Neural cell (in vitro differentiated cells): Measurements from ENCODE around the gene GCNT2. TPM values are rescaled to one million over a fixed set of nuclear protein-coding genes. Genes with fewer than 3 reads are reported as not detected.

Experiments
- H2AFZ ChIP-seq: fragments of 200-600, 300-800 bp; sonication (generic), shearing (Covaris generic); 2 replicates; pipeline ENCODE4 v1.6.0; 2014; ENCODE audit warnings: low read depth, mild to moderate bottlenecking, antibody characterized with exemption, low read length, moderate library complexity
- H3F3A ChIP-seq: fragments of 200-600 bp; shearing (Covaris generic); 2 replicates; pipeline ENCODE4 v1.6.1; 2016; ENCODE audit warnings: mild to moderate bottlenecking, moderate library complexity, mixed read lengths, antibody characterized with exemption, low read length; ENCODE audit not compliant: insufficient read depth, poor library complexity, severe bottlenecking
- H3K27ac ChIP-seq: fragments of 200-600, 300-800 bp; sonication (generic), shearing (Covaris generic); 2 replicates; pipeline ENCODE4 v1.5.1; 2014; ENCODE audit warnings: mild to moderate bottlenecking, low read length, moderate library complexity
- H3K27me3 ChIP-seq: fragments of 300-800, 200-600 bp; sonication (generic), shearing (Covaris generic); 2 replicates; pipeline ENCODE4 v1.6.0; 2014; ENCODE audit warnings: mild to moderate bottlenecking, low read depth, low read length, moderate library complexity; ENCODE audit not compliant: insufficient read depth
- H3K36me3 ChIP-seq: fragments of 300-800, 200-600 bp; sonication (generic), shearing (Covaris generic); 2 replicates; pipeline ENCODE4 v1.5.1; 2014; ENCODE audit warnings: mild to moderate bottlenecking, antibody characterized with exemption, low read length, moderate library complexity; ENCODE audit not compliant: insufficient read depth
- H3K4me2 ChIP-seq: fragments of 300-800, 200-600 bp; sonication (generic), shearing (Covaris generic); 2 replicates; pipeline ENCODE4 v1.6.0; 2014; ENCODE audit warnings: mild to moderate bottlenecking, low read length
- H3K4me3 ChIP-seq: fragments of 300-800, 200-600 bp; sonication (generic), shearing (Covaris generic); 2 replicates; pipeline ENCODE4 v1.5.1; 2014; ENCODE audit warnings: mild to moderate bottlenecking, low read length, moderate library complexity
- H3K79me2 ChIP-seq: fragments of 200-600 bp; shearing (Covaris generic); replicated peaks from 2 replicates; pipeline ENCODE4 v1.6.0; 2014; ENCODE audit warnings: mild to moderate bottlenecking, low read length, moderate library complexity; ENCODE audit not compliant: insufficient read depth
- H3K9ac ChIP-seq: fragments of 300-800, 200-600 bp; sonication (generic), shearing (Covaris generic); 2 replicates; pipeline ENCODE4 v1.6.1; 2016; ENCODE audit warnings: mild to moderate bottlenecking, low read length, mixed read lengths
- H3K9me2 ChIP-seq: fragments of 200-600 bp; shearing (Covaris generic); 2 replicates; pipeline ENCODE4 v1.6.1; 2016; ENCODE audit warnings: mild to moderate bottlenecking, low read length, mixed read lengths; ENCODE audit not compliant: insufficient read depth
- H3K9me3 ChIP-seq: fragments of 200-600, 300-800 bp; sonication (generic), shearing (Covaris generic); 2 replicates; pipeline ENCODE4 v1.6.1; 2016; ENCODE audit warnings: mild to moderate bottlenecking, mixed run types, low read length, moderate library complexity, mixed read lengths
- H4K20me1 ChIP-seq: fragments of 200-600 bp; shearing (Covaris generic); 2 replicates; pipeline ENCODE4 v1.6.1; 2016; ENCODE audit warnings: mild to moderate bottlenecking, mixed run types; ENCODE audit not compliant: insufficient read depth
- EP300 ChIP-seq: fragments of 450-650 bp; conservative IDR thresholded peaks from 2 replicates; pipeline ENCODE4 v1.6.1; 2014; ENCODE audit warnings: antibody characterized with exemption, mild to moderate bottlenecking, moderate library complexity; ENCODE audit not compliant: poor library complexity, severe bottlenecking
- EZH2 ChIP-seq: fragments of 200-600, 300-800 bp; shearing (Covaris generic), sonication (generic); IDR thresholded peaks from 2 replicates; pipeline ENCODE4 v1.6.1; 2014; ENCODE audit warnings: antibody characterized with exemption, low read length, borderline replicate concordance, mild to moderate bottlenecking; ENCODE audit not compliant: insufficient read depth, poor library complexity, severe bottlenecking
- MXI1 ChIP-seq: fragments of 450-650 bp; conservative IDR thresholded peaks from 2 replicates; pipeline ENCODE4 v1.6.1; 2014; ENCODE audit warnings: antibody characterized with exemption, mild to moderate bottlenecking; ENCODE audit not compliant: poor library complexity, severe bottlenecking
- POLR2AphosphoS5 ChIP-seq: IDR thresholded peaks from 2 replicates; pipeline ENCODE4 v1.6.1; 2012
- RAD21 ChIP-seq: fragments of 450-650 bp; conservative IDR thresholded peaks from 2 replicates; pipeline ENCODE4 v1.6.1; 2014; ENCODE audit warnings: antibody characterized with exemption, mild to moderate bottlenecking, moderate library complexity
- SMC3 ChIP-seq: fragments of 450-650 bp; conservative IDR thresholded peaks from 2 replicates; pipeline ENCODE4 v1.6.1; 2014; ENCODE audit warnings: antibody characterized with exemption, mild to moderate bottlenecking, moderate library complexity; ENCODE audit not compliant: poor library complexity
- TAF1 ChIP-seq: IDR thresholded peaks from 2 replicates; pipeline ENCODE4 v1.6.1; 2012; ENCODE audit warnings: low read depth
- polyA plus RNA-seq: library from polyadenylated mRNA; depleted of rRNA; stranded (reverse); fragments of >200 nt; gene quantifications from 2 replicates; pipeline ENCODE4 v1.2.3, GENCODE V29; 2014
- TF ChIP-seq, protein P1 (sequence below): IDR thresholded peaks from 2 replicates; pipeline ENCODE4 v1.6.1; 2012; ENCODE audit warnings: borderline replicate concordance
- TF ChIP-seq, protein P2 (sequence below): fragments of 450-650 bp; IDR thresholded peaks from 2 replicates; pipeline ENCODE4 v1.5.1; 2014; ENCODE audit warnings: antibody characterized with exemption, mild to moderate bottlenecking, moderate library complexity; ENCODE audit not compliant: poor library complexity, severe bottlenecking

GCNT2 gene
- polyA plus RNA-seq, 1 donor from 2014 or later, result 9.4 TPM

DNA sequence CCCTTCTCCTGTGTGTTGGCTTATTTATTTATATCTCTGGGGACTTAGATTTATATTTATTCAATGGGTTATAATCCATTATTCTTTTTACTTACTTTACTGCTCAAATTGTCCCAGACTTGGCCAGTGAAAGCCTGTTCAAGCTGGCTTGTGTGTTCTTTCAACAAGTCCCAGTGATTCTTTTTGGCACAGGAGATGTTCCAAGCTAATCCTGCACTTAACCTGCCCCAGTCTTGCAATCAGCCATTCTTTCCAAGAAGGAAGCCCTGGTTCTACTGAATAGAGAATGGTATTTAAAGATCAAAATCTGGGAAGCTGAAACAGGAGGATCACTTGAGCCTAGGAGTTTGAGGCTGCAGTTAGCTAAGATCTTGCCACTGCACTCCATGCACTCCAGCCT, 26.7 kb downstream of the GCNT2 start:
- Histone ChIP-seq H3K27ac (no peak overlapping the region), H3K4me2 (no peak overlapping the region), H3K36me3 (no peaks in the 10 kb centered on the region), H4K20me1 (no peaks in the 10 kb centered on the region), H3K9me2 (no peaks in the 10 kb centered on the region), H3K9ac (no peak overlapping the region), H3K4me3 (no peak overlapping the region), H2AFZ (no peak overlapping the region), H3K9me3 (no peaks in the 10 kb centered on the region), H3F3A (no peaks in the 10 kb centered on the region), H3K27me3 (no peaks in the 10 kb centered on the region), H3K79me2 (no peaks in the 10 kb centered on the region)
- TF ChIP-seq, protein P1, sequence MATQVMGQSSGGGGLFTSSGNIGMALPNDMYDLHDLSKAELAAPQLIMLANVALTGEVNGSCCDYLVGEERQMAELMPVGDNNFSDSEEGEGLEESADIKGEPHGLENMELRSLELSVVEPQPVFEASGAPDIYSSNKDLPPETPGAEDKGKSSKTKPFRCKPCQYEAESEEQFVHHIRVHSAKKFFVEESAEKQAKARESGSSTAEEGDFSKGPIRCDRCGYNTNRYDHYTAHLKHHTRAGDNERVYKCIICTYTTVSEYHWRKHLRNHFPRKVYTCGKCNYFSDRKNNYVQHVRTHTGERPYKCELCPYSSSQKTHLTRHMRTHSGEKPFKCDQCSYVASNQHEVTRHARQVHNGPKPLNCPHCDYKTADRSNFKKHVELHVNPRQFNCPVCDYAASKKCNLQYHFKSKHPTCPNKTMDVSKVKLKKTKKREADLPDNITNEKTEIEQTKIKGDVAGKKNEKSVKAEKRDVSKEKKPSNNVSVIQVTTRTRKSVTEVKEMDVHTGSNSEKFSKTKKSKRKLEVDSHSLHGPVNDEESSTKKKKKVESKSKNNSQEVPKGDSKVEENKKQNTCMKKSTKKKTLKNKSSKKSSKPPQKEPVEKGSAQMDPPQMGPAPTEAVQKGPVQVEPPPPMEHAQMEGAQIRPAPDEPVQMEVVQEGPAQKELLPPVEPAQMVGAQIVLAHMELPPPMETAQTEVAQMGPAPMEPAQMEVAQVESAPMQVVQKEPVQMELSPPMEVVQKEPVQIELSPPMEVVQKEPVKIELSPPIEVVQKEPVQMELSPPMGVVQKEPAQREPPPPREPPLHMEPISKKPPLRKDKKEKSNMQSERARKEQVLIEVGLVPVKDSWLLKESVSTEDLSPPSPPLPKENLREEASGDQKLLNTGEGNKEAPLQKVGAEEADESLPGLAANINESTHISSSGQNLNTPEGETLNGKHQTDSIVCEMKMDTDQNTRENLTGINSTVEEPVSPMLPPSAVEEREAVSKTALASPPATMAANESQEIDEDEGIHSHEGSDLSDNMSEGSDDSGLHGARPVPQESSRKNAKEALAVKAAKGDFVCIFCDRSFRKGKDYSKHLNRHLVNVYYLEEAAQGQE, result no peak
- no peak for TF ChIP-seq MXI1
- TF ChIP-seq EP300, result no peak
- TF ChIP-seq TAF1, result no peak
- TF ChIP-seq RAD21, result no peak
- no peak for TF ChIP-seq EZH2
- TF ChIP-seq SMC3, result no peak
- TF ChIP-seq POLR2AphosphoS5, result no peak
- TF ChIP-seq, protein P2, sequence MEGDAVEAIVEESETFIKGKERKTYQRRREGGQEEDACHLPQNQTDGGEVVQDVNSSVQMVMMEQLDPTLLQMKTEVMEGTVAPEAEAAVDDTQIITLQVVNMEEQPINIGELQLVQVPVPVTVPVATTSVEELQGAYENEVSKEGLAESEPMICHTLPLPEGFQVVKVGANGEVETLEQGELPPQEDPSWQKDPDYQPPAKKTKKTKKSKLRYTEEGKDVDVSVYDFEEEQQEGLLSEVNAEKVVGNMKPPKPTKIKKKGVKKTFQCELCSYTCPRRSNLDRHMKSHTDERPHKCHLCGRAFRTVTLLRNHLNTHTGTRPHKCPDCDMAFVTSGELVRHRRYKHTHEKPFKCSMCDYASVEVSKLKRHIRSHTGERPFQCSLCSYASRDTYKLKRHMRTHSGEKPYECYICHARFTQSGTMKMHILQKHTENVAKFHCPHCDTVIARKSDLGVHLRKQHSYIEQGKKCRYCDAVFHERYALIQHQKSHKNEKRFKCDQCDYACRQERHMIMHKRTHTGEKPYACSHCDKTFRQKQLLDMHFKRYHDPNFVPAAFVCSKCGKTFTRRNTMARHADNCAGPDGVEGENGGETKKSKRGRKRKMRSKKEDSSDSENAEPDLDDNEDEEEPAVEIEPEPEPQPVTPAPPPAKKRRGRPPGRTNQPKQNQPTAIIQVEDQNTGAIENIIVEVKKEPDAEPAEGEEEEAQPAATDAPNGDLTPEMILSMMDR, result no peak

DNA sequence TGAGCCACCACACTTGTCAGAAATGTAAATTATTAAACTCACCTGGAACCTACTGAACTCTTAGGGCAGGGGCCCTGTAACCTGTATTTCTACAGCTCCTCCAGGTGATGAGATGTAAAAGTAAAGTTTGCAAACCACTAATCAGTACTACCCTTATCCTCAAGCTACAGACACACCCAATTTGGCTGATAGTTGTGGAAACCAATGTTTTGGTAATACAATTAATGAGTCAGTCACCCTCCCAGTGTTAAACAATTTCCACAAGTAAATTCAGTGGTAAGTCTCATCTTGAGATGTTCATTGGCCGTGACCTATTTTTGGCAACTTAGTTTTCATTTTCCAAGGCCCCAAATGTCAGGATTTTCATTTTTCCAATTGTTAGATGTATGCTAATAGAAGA, 29.6 kb downstream of the GCNT2 start:
- no peak for TF ChIP-seq POLR2AphosphoS5
- TF ChIP-seq, protein P2, result no peak
- no peak for TF ChIP-seq MXI1
- TF ChIP-seq SMC3, result no peak
- TF ChIP-seq TAF1, result no peak
- no peak for TF ChIP-seq EP300
- TF ChIP-seq EZH2, result no peak
- TF ChIP-seq RAD21, result no peak
- TF ChIP-seq, protein P1, result no peak
- Histone ChIP-seq H2AFZ (no peak overlapping the region), H3K4me2 (no peak overlapping the region), H3K4me3 (no peak overlapping the region), H3K36me3 (no peaks in the 10 kb centered on the region), H3F3A (peaks cover 2% of the 10 kb centered on the region), H3K9ac (no peak overlapping the region), H4K20me1 (no peaks in the 10 kb centered on the region), H3K9me2 (no peaks in the 10 kb centered on the region), H3K79me2 (no peaks in the 10 kb centered on the region), H3K9me3 (no peaks in the 10 kb centered on the region), H3K27me3 (no peaks in the 10 kb centered on the region), H3K27ac (no peak overlapping the region)
